ENCODE measurements around the gene ZNF362.

The ZNF362 gene

GRCh38 chr1:33327587-33328325 lies 71.5 kb downstream of the ZNF362 start:
- DNase-seq (ENCODE audit: low read depth): no peak

- no peak for DNase-seq (ENCODE audit: low read depth)
These were observed 72.5 kb downstream of the ZNF362 start for GRCh38 chr1:33328817-33329216.

- DNase-seq (ENCODE audit: low read depth): no peak
These were observed 73.5 kb downstream of the ZNF362 start for GRCh38 chr1:33329600-33330305.

GRCh38 chr1:33330361-33330890 lies 74.1 kb downstream of the ZNF362 start:
- DNase-seq (ENCODE audit: low read depth): no peak

- DNase-seq (ENCODE audit: low read depth): no peak
These were observed 74.6 kb downstream of the ZNF362 start for GRCh38 chr1:33330906-33331305.

- no peak for DNase-seq (ENCODE audit: low read depth)
These were observed 75.4 kb downstream of the ZNF362 start for GRCh38 chr1:33331444-33332356.

- no peak for DNase-seq (ENCODE audit: low read depth)
These were observed 76.1 kb downstream of the ZNF362 start for GRCh38 chr1:33332357-33332789.

- DNase-seq (ENCODE audit: low read depth): no peak
These were observed 76.6 kb downstream of the ZNF362 start for GRCh38 chr1:33332881-33333280.

- no peak for DNase-seq (ENCODE audit: low read depth)
These were observed 77.8 kb downstream of the ZNF362 start for GRCh38 chr1:33334081-33334552.

- no peak for DNase-seq (ENCODE audit: low read depth)
These were observed 78.7 kb downstream of the ZNF362 start for GRCh38 chr1:33335020-33335419.

GRCh38 chr1:33336580-33336979 lies 80.3 kb downstream of the ZNF362 start:
- no peak for DNase-seq (ENCODE audit: low read depth)

GRCh38 chr1:33337441-33337840 lies 81.1 kb downstream of the ZNF362 start:
- no peak for DNase-seq (ENCODE audit: low read depth)

- DNase-seq (ENCODE audit: low read depth): no peak
These were observed 81.8 kb downstream of the ZNF362 start for GRCh38 chr1:33338048-33338439.

- DNase-seq (ENCODE audit: low read depth): no peak
These were observed 82.3 kb downstream of the ZNF362 start for GRCh38 chr1:33338440-33339211.

- no peak for DNase-seq (ENCODE audit: low read depth)
These were observed 83.1 kb downstream of the ZNF362 start for GRCh38 chr1:33339413-33339812.

GRCh38 chr1:33341190-33341589 lies 84.9 kb downstream of the ZNF362 start:
- DNase-seq (ENCODE audit: low read depth): no peak

GRCh38 chr1:33342041-33342723 lies 85.9 kb downstream of the ZNF362 start:
- DNase-seq (ENCODE audit: low read depth): no peak

- DNase-seq (ENCODE audit: low read depth): no peak
These were observed 87.2 kb downstream of the ZNF362 start for GRCh38 chr1:33343539-33343938.

GRCh38 chr1:33344896-33345560 lies 88.7 kb downstream of the ZNF362 start:
- no peak for DNase-seq (ENCODE audit: low read depth)

GRCh38 chr1:33346533-33346926 lies 90.2 kb downstream of the ZNF362 start:
- DNase-seq (ENCODE audit: low read depth): no peak

Measured in activated T-helper 1 cell treated with Interleukin-2 at 50 U/mL for 16 hours (primary cell).